ENCODE results near the gene NR1D2.
"Not testable (repeated sequence)": the region's sequence is repeated elsewhere in the genome, so short reads cannot be mapped to it uniquely, and the experiment has no call there.

The NR1D2 gene

DNA sequence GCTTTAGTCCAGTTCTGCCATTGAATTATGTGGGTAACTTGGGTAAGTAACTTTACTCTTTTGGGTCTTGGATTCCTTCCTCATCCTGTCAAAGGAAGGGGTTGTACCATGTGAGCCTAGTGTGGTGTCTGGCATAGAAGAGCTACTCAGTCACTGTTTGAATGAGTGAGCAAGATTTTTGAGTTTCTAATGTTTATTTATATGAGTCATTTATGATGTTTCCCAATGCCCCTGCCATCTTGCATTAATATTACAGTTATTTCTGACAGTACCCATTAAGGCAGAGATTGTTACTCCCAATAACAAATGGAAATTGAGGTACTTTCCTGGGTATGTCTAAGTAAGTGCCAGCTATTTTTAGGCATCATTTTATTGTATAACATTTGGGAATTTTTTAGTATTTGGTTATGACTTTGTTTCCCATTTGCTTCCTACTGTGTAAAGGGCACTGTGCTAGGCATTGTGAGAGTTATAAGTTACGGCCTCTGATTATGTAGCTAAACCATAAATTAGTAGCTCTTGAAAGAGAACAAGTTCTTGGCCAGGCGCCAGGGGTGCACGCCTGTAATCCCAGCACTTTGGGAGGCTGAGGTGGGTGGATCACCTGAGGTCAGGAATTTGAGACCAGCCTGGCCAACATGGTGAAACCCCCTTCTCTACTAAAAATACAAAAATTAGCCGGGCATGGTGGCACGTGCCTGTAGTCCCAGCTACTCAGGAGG is 23.5 kb downstream of the NR1D2 start:
- peak; percentile 61 for DNase-seq

- DNase-seq: no peak
These were observed 24.3 kb downstream of the NR1D2 start for GRCh38 chr3:23969393-23969792.

- DNase-seq: no peak
These were observed 26.6 kb downstream of the NR1D2 start for GRCh38 chr3:23971684-23972083.

GRCh38 chr3:23976555-23976954 is 31.5 kb downstream of the NR1D2 start:
- no peak for DNase-seq

GRCh38 chr3:23979569-23979968 is 34.5 kb downstream of the NR1D2 start:
- DNase-seq: no peak

DNA sequence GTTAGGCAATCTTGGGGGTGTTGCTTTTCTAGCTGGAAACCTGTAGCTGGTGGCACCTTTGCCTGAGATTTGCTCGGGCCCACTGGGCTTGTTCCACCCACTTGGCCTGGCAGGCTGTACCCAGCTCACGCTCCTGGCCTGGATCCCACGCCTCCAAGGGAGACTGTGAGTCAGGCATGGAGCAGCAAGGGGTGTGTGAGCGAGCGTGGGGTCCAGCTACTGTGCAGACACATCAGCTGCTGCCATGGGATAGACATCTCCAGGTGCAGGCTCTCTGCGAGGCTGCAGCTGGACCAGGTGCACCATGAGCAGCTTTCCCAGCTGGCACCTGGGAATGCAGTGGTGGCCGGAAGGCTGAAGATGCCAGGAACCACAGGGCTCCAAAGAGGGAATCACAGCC is 36.0 kb downstream of the NR1D2 start:
- no peak for DNase-seq

GRCh38 chr3:23981955-23982354 is 36.9 kb downstream of the NR1D2 start:
- DNase-seq: no peak

- DNase-seq: no peak
These were observed 39.8 kb downstream of the NR1D2 start for GRCh38 chr3:23984934-23985333.

DNA sequence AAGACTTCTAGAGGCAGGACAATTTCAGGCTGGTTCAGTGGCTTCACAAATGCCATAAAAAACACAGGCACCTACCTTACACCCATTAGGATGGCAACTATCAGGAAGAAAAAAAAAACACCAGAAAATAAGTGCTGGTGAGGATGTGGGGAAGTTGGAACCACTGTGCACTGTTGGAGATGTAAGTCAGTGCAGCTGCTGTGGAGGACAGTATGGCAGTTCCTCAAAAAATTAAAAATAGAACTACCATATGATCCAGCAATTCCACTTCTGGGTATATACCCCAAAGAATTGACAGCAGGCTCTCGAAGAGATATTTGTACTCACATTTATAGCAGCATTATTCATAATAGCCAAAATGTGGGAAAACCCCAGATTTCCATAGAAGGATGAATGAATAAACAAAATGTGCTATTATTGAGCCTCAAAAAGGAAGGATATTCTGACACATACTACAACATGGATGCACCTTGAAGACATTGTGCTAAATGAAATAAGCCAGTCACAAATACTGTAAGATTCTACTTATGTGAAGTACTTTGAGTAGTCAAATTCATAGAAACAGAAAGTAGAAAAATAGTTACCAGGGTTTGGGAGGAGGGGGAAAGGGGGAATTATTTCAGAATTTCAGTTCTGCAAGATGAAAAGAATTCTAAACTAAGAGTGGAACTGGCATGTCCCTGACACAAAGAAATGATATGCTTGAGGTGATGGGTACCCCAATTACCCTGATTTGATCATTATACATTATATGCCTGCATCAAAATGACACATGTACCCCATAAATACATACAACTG is 40.9 kb downstream of the NR1D2 start:
- no peak for DNase-seq

DNA sequence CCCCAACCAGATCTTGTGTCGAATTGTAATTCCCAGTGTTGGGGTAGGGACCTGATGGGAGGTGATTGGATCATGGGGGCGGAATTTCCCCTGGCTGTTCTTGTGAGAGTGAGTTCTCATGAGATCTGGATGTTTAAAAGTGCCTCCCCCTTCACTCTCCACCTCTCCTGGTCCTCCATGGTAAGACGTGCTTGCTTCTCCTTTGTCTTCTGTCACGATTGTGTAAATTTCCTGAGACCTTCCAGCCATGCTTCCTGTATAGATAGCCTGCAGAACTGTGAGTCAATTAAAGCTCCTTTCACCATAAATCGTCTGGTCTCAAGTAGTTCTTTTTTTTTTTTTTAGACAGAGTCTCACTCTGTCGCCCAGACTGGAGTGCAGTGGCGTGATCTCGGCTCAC is 42.3 kb downstream of the NR1D2 start:
- DNase-seq: no peak

DNA sequence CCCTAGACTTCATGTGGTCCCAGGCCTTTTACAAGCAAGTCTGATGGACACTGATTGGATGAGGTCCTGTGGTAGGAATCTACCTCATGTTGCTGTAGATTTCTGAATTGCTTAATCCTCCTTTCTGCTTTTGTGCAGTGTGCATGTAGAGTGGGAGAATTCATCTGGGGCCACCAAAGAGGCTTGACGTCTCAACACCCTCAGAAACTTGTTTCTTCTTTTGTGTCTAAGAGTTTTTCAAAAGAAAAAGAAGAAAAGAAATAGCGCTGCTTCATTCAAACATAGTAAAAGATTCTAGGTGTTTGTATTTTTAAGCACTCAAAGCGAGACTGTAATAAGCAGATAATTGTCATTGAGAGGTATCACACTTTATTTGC is 46.2 kb downstream of the NR1D2 start:
- no peak for DNase-seq

GRCh38 chr3:23991683-23992628 is 46.9 kb downstream of the NR1D2 start:
- DNase-seq: peak; percentile 89

DNA sequence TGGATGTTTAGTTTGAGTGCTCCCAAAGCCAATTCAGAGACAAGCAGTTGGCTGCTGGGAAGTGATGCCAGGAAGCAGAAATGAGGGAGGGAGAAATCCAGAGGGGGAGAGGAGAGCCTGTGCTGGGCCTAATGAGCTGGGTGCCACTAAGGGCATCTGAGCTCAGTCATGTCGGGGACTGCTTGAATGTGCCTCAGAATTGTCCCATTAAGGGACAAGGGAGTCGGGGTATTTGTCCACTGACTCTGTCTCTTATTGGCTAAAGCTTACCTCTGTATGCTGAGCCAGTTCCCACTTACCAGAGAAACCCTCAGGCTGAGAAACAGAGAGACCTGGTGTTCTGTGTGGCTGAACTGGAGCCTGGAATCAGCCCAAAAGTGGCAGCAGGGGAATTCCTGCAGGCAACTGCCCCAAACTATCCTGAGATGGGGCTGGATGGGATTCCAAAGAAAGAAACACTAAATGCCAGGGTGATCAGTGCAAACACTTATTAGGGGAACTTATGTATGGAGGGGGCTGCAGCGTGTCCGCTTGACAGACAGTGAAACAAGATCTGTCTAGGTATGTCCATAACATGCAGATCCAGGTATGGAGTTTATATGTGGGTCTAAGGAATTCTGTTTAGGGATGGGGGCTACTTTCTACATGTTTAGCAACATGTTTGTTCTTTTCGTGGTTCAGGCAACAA is 48.6 kb downstream of the NR1D2 start:
- DNase-seq: peak; percentile 8

DNA sequence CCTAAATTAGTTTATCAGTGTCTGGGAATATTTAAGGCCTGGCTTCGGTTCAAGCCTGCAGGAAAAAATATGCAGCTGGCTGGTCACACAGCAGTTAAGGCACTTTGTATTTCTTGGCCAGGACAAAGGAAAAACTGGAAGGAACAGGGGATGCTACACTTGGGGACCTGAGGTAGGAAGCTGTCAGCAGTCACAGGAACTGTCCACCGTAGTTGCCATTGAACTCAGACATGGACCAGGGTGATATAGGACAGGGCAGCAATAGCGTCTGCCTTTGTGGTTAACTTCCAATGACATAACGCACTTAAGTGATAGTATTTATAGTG is 49.1 kb downstream of the NR1D2 start:
- no peak for DNase-seq

DNA sequence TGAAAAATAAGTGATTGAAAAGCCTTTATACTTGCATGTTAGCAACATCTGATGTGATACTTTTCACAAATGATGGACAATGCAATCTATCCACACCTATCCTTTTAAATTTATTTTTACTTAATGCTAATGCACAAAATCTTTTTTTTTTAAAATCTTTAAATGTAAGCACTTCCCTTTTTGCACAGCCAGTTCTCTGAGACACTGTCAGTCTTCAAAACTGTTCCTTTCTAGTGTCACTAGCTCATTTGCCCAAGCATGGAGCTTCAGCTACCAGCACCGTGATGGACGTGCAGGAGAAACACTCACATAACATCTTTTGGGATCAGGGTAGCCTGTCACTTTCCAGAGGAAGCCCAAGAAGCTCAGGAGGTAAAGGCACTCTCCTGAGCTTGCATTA is 50.1 kb downstream of the NR1D2 start:
- DNase-seq: no peak

DNA sequence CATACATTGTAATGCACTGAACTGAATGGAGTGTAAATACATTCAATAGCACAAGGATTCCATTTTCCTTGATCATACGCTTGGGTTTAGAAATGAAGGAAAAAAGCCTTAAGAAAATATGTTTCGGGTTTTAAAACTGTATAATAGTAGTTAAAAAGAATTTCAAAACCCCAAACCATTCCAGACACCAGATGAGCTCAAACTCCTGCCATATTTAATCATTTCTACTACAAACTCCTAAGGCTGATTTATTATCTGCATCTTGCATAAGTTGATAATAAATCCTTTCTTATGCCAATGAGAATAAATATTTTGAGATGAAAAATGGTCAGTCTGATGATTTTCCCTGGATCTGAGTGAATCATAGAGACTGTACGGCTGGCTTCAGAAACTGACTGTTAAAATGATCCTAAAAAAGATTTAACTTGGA is 51.0 kb downstream of the NR1D2 start:
- DNase-seq: no peak

- DNase-seq: peak; percentile 40
These were observed 54.0 kb downstream of the NR1D2 start for GRCh38 chr3:23999012-23999641.

DNA sequence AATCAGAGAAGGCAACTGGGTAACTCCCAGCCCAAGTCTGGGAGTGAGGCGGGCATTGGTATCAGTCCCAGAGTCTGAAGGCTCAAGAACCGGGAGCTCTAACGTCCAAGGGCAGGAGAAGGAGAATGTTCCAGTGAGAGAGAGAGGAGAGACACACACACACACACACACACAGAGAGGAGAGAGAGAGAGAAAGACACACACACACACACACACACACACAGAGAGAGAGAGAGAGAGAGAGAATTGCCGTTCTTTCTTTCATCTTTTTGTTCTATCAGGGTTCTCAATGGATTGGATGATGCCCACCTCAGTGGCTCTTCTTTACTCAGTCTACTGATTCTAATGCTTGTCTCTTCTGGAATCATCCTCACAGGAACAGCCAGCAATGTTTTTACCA is 57.0 kb downstream of the NR1D2 start:
- DNase-seq: no peak

- no peak for DNase-seq
These were observed 58.4 kb downstream of the NR1D2 start for GRCh38 chr3:24003466-24003865.

DNA sequence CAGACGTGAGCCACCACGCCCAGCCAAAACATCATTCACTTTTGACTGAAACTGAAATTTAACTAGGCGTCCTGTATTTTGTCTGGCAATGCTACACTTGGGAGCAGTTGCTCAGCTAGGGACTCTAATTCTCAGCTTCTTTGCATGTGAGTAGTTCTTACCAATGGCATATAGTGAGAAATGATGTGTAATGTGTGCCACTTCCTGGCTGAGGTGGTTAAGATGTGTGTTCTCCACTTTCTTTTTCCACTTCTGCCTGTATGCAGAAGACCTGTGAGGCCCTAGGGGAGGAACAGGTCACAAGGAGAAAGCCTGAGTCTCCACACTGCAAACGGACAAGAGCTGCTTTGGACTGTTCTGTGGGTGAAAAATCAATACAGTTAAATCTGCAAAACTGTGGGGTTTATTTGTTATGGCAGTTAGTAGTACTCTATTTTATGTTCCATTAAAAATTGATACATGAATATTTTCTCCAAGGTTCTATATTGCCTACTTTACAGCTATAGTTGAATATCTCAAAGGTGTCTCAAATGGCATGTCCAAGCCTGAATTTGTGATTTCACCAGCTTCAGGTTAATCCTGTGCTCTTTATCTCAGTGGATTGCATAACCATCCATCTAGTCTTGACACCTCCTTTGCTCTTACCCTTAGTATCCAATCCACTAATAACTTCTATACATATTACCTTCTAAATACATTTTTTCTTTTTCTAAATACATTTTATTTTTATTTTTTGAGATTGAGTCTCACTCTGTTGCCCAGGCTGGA is 59.3 kb downstream of the NR1D2 start:
- no peak for DNase-seq

- no peak for DNase-seq
These were observed 60.6 kb downstream of the NR1D2 start for GRCh38 chr3:24005669-24006068.

GRCh38 chr3:24010834-24011233 is 65.7 kb downstream of the NR1D2 start:
- DNase-seq: not testable (repeated sequence)
